DND-41 (cell line): ENCODE data around the gene ZNF652.
"Not testable (repeated sequence)": the region's sequence is repeated elsewhere in the genome, so short reads cannot be mapped to it uniquely, and the experiment has no call there.

Source experiments
- ATAC-seq: fragments of 200-7000 bp; cut with Tn5 transposase; 3 replicates; pipeline ENCODE4 v1.9.1; 2021; ENCODE audit warnings: low read depth; ENCODE audit not compliant: insufficient read depth
- DNase-seq: peaks from one replicate; pipeline ENCODE4 v3.0.0-alpha.2; 2020
- H2AFZ ChIP-seq: 2 replicates; pipeline ENCODE4 v1.6.0; 2012; ENCODE audit warnings: low read depth, low read length
- H3K27ac ChIP-seq: 2 replicates; pipeline ENCODE4 v1.5.1; 2012; ENCODE audit warnings: low read length, inconsistent platforms
- H3K27me3 ChIP-seq: fragments of 200-600 bp; sonication (generic); 2 replicates; pipeline ENCODE4 v1.6.0; 2012; ENCODE audit warnings: low read length, mild to moderate bottlenecking, inconsistent platforms; ENCODE audit not compliant: insufficient read depth, poor library complexity
- H3K36me3 ChIP-seq: 2 replicates; pipeline ENCODE4 v1.5.1; 2012; ENCODE audit warnings: low read length, inconsistent platforms; ENCODE audit not compliant: insufficient read depth
- H3K4me1 ChIP-seq: 2 replicates; pipeline ENCODE4 v1.5.1; 2012; ENCODE audit warnings: mild to moderate bottlenecking, low read length; ENCODE audit not compliant: insufficient read depth
- H3K4me2 ChIP-seq: 2 replicates; pipeline ENCODE4 v1.6.0; 2012; ENCODE audit warnings: mild to moderate bottlenecking, moderate library complexity, low read length, inconsistent platforms; ENCODE audit not compliant: insufficient read depth
- H3K4me3 ChIP-seq, 2 experiments: fragments of 200-600 bp in 1 of 2; shearing (Covaris generic) in 1 of 2; 2 replicates each; pipeline ENCODE4 v1.5.1; 2012 to 2016; ENCODE audit warnings: inconsistent platforms in 2 of 2, low read length in 2 of 2, mild to moderate bottlenecking in 2 of 2, low read depth in 1 of 2, moderate library complexity in 1 of 2
- H3K79me2 ChIP-seq: 2 replicates; pipeline ENCODE4 v1.6.0; 2012; ENCODE audit warnings: low read length, inconsistent platforms; ENCODE audit not compliant: insufficient read depth
- H3K9ac ChIP-seq: 2 replicates; pipeline ENCODE4 v1.6.0; 2012; ENCODE audit warnings: low read depth, mild to moderate bottlenecking, inconsistent platforms, low read length, moderate library complexity
- H3K9me3 ChIP-seq: 2 replicates; pipeline ENCODE4 v1.5.1; 2012; ENCODE audit warnings: low read length, moderate library complexity, mild to moderate bottlenecking, inconsistent platforms; ENCODE audit not compliant: insufficient read depth, severe bottlenecking
- H4K20me1 ChIP-seq: 2 replicates; pipeline ENCODE4 v1.6.0; 2012; ENCODE audit warnings: low read length; ENCODE audit not compliant: insufficient read depth
- EZH2 ChIP-seq: IDR thresholded peaks from 3 replicates; pipeline ENCODE4 v1.6.1; 2012; ENCODE audit warnings: borderline replicate concordance, low read depth, mild to moderate bottlenecking, moderate library complexity, low read length, inconsistent platforms; ENCODE audit not compliant: severe bottlenecking
- TF ChIP-seq, protein P1 (sequence below): IDR thresholded peaks from 2 replicates; pipeline ENCODE4 v1.5.1; 2012; ENCODE audit warnings: borderline replicate concordance, low read length, moderate library complexity, mild to moderate bottlenecking; ENCODE audit not compliant: poor library complexity, severe bottlenecking; ENCODE audit errors: extremely low read depth

ZNF652 gene

DNA sequence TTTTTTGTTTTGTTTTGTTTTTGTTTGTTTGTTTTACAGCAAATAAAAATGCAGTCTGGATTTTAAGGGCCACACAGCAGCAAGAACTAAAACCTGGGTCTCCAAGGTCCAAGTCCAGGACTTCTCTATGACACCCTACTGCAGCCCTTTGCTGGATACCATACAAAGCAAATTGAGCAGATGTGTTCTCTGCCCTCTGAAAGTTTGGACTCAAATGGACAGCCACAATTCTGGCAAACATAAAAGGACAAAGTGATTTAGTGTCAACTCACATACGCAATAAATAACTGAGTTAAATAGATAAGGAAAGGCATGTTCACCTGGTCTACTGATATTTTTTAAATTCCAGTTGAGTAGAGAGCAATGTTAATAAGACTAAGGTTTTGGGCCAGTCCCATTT is 7.7 kb upstream of the ZNF652 start:
- no peak overlapping the region for H3K27ac ChIP-seq
- H3K9me3 ChIP-seq, result no peaks in the 10 kb centered on the region
- TF ChIP-seq EZH2, result no peak
- TF ChIP-seq, protein P1, sequence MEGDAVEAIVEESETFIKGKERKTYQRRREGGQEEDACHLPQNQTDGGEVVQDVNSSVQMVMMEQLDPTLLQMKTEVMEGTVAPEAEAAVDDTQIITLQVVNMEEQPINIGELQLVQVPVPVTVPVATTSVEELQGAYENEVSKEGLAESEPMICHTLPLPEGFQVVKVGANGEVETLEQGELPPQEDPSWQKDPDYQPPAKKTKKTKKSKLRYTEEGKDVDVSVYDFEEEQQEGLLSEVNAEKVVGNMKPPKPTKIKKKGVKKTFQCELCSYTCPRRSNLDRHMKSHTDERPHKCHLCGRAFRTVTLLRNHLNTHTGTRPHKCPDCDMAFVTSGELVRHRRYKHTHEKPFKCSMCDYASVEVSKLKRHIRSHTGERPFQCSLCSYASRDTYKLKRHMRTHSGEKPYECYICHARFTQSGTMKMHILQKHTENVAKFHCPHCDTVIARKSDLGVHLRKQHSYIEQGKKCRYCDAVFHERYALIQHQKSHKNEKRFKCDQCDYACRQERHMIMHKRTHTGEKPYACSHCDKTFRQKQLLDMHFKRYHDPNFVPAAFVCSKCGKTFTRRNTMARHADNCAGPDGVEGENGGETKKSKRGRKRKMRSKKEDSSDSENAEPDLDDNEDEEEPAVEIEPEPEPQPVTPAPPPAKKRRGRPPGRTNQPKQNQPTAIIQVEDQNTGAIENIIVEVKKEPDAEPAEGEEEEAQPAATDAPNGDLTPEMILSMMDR, result no peak
- H3K79me2 ChIP-seq, result no peaks in the 10 kb centered on the region
- H3K4me2 ChIP-seq, result no peak overlapping the region
- H3K36me3 ChIP-seq, result no peaks in the 10 kb centered on the region
- ATAC-seq, result no peak
- no peaks in the 10 kb centered on the region for H4K20me1 ChIP-seq
- DNase-seq, result no peak
- H3K9ac ChIP-seq, result no peak overlapping the region
- H3K4me3 ChIP-seq, result no peak overlapping the region
- no peaks in the 10 kb centered on the region for H3K27me3 ChIP-seq
- H3K4me1 ChIP-seq, result no peaks in the 10 kb centered on the region
- H2AFZ ChIP-seq, result no peak overlapping the region

- Histone ChIP-seq H3K27ac (no peak overlapping the region), H3K4me1 (no peaks in the 10 kb centered on the region), H3K36me3 (no peaks in the 10 kb centered on the region), H3K9me3 (no peaks in the 10 kb centered on the region), H3K4me2 (no peak overlapping the region), H2AFZ (no peak overlapping the region), H4K20me1 (no peaks in the 10 kb centered on the region), H3K79me2 (no peaks in the 10 kb centered on the region), H3K9ac (no peak overlapping the region), H3K4me3 (no peak overlapping the region), H3K27me3 (no peaks in the 10 kb centered on the region)
- TF ChIP-seq, protein P1, result no peak
- TF ChIP-seq EZH2, result no peak
- DNase-seq (no peak), ATAC-seq (no peak)
These were observed 7.0 kb upstream of the ZNF652 start for GRCh38 chr17:49369089-49369488.

- Histone ChIP-seq H4K20me1 (peaks cover 5% of the 10 kb centered on the region), H2AFZ (no peak overlapping the region), H3K36me3 (no peaks in the 10 kb centered on the region; the same call in 1 of the 2 replicates), H3K27ac (no peak overlapping the region), H3K27me3 (no peaks in the 10 kb centered on the region), H3K9ac (no peak overlapping the region), H3K4me3 (no peak overlapping the region), H3K79me2 (peaks cover 3% of the 10 kb centered on the region), H3K9me3 (no peaks in the 10 kb centered on the region), H3K4me2 (no peak overlapping the region), H3K4me1 (peaks cover 14% of the 10 kb centered on the region)
- no peak for TF ChIP-seq EZH2
- TF ChIP-seq, protein P1, result peak; percentile 43
- DNase-seq, result peak; percentile 50
- no peak for ATAC-seq
These were observed 3.6 kb upstream of the ZNF652 start for GRCh38 chr17:49365667-49366066.

DNA sequence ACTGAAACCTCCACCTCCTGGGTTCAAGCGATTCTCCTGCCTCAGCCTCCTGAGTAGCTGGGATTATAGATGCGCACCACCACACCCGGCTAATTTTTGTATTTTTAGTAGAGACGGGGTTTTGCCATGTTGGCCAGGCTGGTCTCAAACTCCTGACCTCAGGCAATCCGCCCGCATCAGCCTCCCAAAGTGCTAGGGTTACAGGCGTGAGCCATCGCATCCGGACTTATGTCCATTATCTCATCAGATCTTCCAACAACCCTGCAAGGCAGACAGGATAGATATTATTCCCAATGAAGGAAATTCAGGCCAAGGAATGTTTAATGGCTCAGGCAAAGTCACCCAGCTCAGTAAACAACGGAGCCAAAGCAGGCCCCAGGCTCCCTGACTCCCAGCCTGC is 3.1 kb upstream of the ZNF652 start:
- not testable (repeated sequence) for H2AFZ ChIP-seq, H3K9me3 ChIP-seq, H3K4me2 ChIP-seq, H3K79me2 ChIP-seq, H3K27me3 ChIP-seq, H3K9ac ChIP-seq, ATAC-seq, H3K36me3 ChIP-seq, H3K27ac ChIP-seq, DNase-seq, H3K4me3 ChIP-seq
- Histone ChIP-seq H4K20me1 (peaks cover 10% of the 10 kb centered on the region), H3K4me1 (peaks cover 19% of the 10 kb centered on the region)
